SJSA1 (cell line): ENCODE data around the gene TICRR. TPM values are rescaled to one million over a fixed set of nuclear protein-coding genes. Genes with fewer than 3 reads are reported as not detected.

ENCODE experiments used
- DNase-seq, 2 experiments: peaks; one replicate each; pipeline ENCODE4 v3.0.0-alpha.2; 2015 to 2020; ENCODE audit warnings: low spot score in 2 of 2, low read depth in 1 of 2
- H3K27ac ChIP-seq: fragments of 250-450 bp; sonication (Bioruptor Pico); 2 replicates; pipeline ENCODE4 v1.5.1; 2020; ENCODE audit warnings: mild to moderate bottlenecking, moderate library complexity
- H3K27me3 ChIP-seq: fragments of 250-450 bp; sonication (Bioruptor Pico); replicated peaks from 2 replicates; pipeline ENCODE4 v1.5.1; 2020; ENCODE audit warnings: mild to moderate bottlenecking, moderate library complexity
- H3K36me3 ChIP-seq: fragments of 250-450 bp; sonication (Bioruptor Pico); 2 replicates; pipeline ENCODE4 v1.5.1; 2020; ENCODE audit warnings: mild to moderate bottlenecking
- H3K4me1 ChIP-seq: fragments of 250-450 bp; sonication (Bioruptor Pico); replicated peaks from 2 replicates; pipeline ENCODE4 v1.6.1; 2021; ENCODE audit warnings: mild to moderate bottlenecking
- H3K4me3 ChIP-seq: fragments of 250-450 bp; sonication (Bioruptor Pico); 2 replicates; pipeline ENCODE4 v1.5.1; 2020; ENCODE audit warnings: mild to moderate bottlenecking
- H3K9me3 ChIP-seq: fragments of 250-450 bp; sonication (Bioruptor Pico); replicated peaks from 2 replicates; pipeline ENCODE4 v1.5.1; 2020; ENCODE audit warnings: mild to moderate bottlenecking
- total RNA-seq: library from RNA; depleted of rRNA; stranded (reverse); fragments of >200 nt; shearing (Covaris generic); gene quantifications from 2 replicates; pipeline ENCODE4 v1.2.3, GENCODE V29; 2014

TICRR gene
- total RNA-seq, 1 experiment from 2014 or later: 10.5 TPM

- DNase-seq: no peak
Observed at GRCh38 chr15:89586651-89587050, 11.4 kb downstream of the TICRR start.

DNA sequence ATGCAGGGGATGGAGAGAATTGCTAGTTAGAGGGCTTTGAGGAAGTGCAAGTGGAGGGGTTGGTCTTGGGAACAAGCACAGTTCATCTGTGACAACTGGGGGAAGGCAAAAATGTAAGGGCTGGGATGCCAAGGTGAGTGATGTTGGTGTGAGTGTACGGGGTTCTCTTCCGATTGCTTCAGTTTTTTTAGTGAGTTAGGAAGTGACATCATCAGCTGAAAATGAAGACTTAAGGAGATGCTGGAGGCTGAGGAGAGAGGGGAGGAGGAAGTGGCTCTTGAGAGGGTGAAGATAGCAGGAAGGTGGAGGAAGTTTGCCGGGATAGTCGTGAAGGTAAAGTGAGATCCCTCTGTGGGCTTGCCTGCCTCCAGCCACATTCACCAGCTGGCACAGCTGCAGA lies 12.7 kb downstream of the TICRR start:
- Histone ChIP-seq H3K36me3 (peaks cover 97% of the 10 kb centered on the region), H3K9me3 (no peaks in the 10 kb centered on the region), H3K4me3 (no peak overlapping the region), H3K27me3 (no peaks in the 10 kb centered on the region), H3K4me1 (no peaks in the 10 kb centered on the region), H3K27ac (no peak overlapping the region)
- no peak for DNase-seq

More at GRCh38 chr15:89586651-89587050, 11.4 kb downstream of the TICRR start:
- no peaks in the 10 kb centered on the region for H3K9me3 ChIP-seq
- no peak overlapping the region for H3K4me3 ChIP-seq
- H3K27me3 ChIP-seq: no peaks in the 10 kb centered on the region
- no peak overlapping the region for H3K27ac ChIP-seq
- no peaks in the 10 kb centered on the region for H3K4me1 ChIP-seq
- peaks cover 93% of the 10 kb centered on the region for H3K36me3 ChIP-seq

DNA sequence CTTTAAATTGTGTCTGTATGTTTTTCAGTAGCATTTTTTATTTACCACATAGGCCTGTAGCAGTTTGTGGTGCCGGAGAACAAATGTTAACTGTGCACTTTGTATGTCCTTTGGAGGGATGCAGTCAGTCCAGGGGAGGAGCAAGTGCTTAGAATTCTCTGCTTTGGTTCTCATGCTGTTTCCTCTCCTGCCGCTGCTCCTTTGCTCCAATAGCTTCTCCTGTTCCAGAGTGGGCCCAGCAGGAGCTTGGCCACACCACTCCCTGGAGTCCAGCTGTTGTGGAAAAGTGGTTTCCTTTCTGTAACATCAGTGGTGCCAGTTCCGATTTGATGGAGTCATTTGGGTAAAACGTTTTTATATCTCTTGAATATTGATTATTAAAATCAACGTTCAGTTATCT lies 16.6 kb downstream of the TICRR start:
- no peak overlapping the region for H3K4me3 ChIP-seq
- H3K36me3 ChIP-seq: peaks cover 97% of the 10 kb centered on the region
- no peaks in the 10 kb centered on the region for H3K9me3 ChIP-seq
- no peaks in the 10 kb centered on the region for H3K27me3 ChIP-seq
- H3K4me1 ChIP-seq: no peaks in the 10 kb centered on the region
- no peak for DNase-seq
- no peak overlapping the region for H3K27ac ChIP-seq

DNA sequence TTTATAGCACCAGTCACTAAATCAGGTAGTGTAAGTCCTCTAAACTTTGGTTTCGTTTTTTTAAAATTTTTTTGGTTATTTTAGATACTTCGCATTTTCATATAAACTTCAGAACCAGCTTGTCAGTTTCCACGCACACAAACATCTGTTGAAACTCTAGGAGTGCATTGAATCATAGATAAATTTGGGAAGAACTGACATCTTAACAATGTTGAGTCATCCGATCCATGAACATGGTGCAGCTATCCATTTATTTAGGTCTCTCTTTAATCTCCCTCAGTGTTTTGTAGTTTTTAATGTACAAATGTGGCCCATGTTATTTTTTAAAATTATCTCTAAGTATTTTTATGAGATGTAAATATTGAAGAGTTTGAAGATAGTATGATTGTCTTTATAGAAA lies 17.7 kb downstream of the TICRR start:
- no peak for DNase-seq

DNA sequence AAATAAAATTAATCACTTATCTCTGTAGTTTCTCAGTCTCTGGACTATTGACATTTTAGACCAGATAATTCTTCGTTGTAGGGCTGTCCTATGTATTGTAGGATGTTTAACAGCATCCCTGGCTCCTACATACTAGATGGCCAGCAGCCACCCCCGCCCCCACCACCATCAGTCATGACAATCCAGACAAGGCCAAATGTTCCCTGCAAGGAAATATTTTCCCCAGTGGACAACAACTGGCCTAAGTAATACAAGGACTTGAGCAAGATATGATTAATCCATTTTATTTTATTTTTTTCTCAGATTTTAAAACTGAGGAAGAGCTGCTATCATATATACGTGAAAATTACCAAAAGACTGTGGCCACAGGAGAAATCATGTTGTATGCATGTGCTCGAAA lies 23.8 kb downstream of the TICRR start:
- peaks cover 98% of the 10 kb centered on the region for H3K36me3 ChIP-seq
- no peaks in the 10 kb centered on the region for H3K4me1 ChIP-seq

More for the DNA sequence above, 17.7 kb downstream of the TICRR start:
- Histone ChIP-seq H3K4me1 (no peaks in the 10 kb centered on the region), H3K36me3 (peaks cover 97% of the 10 kb centered on the region), H3K9me3 (no peaks in the 10 kb centered on the region), H3K4me3 (no peak overlapping the region), H3K27ac (no peak overlapping the region), H3K27me3 (no peaks in the 10 kb centered on the region)

DNA sequence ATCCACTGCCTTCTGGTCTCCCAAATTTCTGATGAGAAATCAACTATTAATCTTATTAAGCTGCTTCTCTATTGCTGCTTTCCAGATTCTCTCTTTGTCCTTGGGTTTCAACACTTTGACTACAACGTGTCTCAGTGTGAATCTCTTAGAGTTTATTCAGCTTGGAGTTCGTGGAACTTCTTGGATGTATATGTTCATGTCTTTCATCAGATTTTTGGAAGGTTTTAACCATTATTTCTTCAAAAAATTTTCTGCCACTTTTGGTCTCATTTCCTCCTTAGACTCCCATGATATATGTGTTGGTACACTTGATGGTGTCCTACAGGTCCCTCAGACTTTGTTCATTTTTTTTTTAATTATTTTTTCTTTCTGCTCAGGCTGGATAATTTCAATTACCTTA lies 36.0 kb downstream of the TICRR start:
- Histone ChIP-seq H3K4me3 (no peak overlapping the region), H3K9me3 (peaks cover 9% of the 10 kb centered on the region; the same call in 1 of the 2 replicates)

More for the DNA sequence above, 23.8 kb downstream of the TICRR start:
- no peak for DNase-seq
- Histone ChIP-seq H3K4me3 (no peak overlapping the region), H3K9me3 (no peaks in the 10 kb centered on the region), H3K27me3 (no peaks in the 10 kb centered on the region), H3K27ac (no peak overlapping the region)

GRCh38 chr15:89613031-89613430 lies 37.8 kb downstream of the TICRR start:
- H3K27me3 ChIP-seq: no peaks in the 10 kb centered on the region
- no peak for DNase-seq
- no peak overlapping the region for H3K27ac ChIP-seq
- no peaks in the 10 kb centered on the region for H3K4me1 ChIP-seq
- peaks cover 96% of the 10 kb centered on the region for H3K36me3 ChIP-seq
- H3K4me3 ChIP-seq: no peak overlapping the region
- peaks cover 9% of the 10 kb centered on the region; the same call in 1 of the 2 replicates for H3K9me3 ChIP-seq

More for the DNA sequence above, 36.0 kb downstream of the TICRR start:
- H3K4me1 ChIP-seq: no peaks in the 10 kb centered on the region
- peaks cover 94% of the 10 kb centered on the region for H3K36me3 ChIP-seq
- no peaks in the 10 kb centered on the region for H3K27me3 ChIP-seq
- H3K27ac ChIP-seq: no peak overlapping the region
- no peak for DNase-seq

- Histone ChIP-seq H3K27me3 (no peaks in the 10 kb centered on the region), H3K36me3 (peaks cover 97% of the 10 kb centered on the region), H3K4me1 (no peaks in the 10 kb centered on the region), H3K27ac (no peak overlapping the region), H3K9me3 (peaks cover 9% of the 10 kb centered on the region; the same call in 1 of the 2 replicates), H3K4me3 (no peak overlapping the region)
- DNase-seq: no peak
Observed at GRCh38 chr15:89614164-89614563, 38.9 kb downstream of the TICRR start.

DNA sequence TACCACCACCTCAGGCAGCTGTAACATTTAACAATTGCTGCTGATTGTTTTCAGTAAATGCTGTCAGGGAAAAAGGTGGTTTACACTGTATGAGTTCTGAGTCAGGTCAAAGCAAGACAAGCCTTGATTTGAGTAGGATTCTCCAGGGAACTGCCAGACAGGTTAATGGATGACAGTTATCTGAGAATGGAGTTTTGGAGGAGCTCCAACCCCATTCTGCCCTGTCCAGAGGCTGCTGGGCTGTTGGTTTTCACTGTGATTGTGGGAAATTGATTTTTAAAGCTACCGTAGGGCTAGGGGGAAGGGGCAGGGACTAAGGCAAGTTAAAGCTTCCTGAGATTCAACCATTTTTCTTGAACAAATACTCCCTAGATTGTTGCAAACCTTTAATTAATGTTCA lies 39.9 kb downstream of the TICRR start:
- H3K36me3 ChIP-seq: peaks cover 97% of the 10 kb centered on the region
- no peaks in the 10 kb centered on the region for H3K4me1 ChIP-seq
- H3K4me3 ChIP-seq: no peak overlapping the region
- no peak overlapping the region for H3K27ac ChIP-seq
- no peaks in the 10 kb centered on the region for H3K27me3 ChIP-seq
- DNase-seq: no peak
- H3K9me3 ChIP-seq: peaks cover 9% of the 10 kb centered on the region; the same call in 1 of the 2 replicates

DNA sequence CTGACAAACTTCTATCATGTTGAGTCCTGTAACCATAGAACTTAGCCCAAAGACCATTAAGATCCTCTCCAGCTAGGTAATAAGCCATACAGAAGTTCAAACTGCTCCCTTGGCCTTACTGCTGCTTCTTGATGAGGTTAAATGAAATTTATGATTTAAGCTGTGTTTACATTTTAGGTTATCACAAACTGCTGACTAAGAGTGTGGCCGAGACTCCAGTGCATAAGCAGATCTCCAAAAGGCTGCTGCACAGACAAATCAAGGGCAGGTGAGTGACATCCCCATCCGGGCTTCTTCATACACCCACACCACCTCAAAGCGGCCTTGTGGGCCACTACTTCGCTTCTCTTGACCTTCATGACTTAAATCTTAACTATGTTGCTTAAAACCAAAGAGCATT lies 41.0 kb downstream of the TICRR start:
- no peaks in the 10 kb centered on the region for H3K27me3 ChIP-seq
- DNase-seq: no peak
- no peak overlapping the region for H3K27ac ChIP-seq
- no peak overlapping the region for H3K4me3 ChIP-seq
- peaks cover 9% of the 10 kb centered on the region; the same call in 1 of the 2 replicates for H3K9me3 ChIP-seq
- peaks cover 97% of the 10 kb centered on the region for H3K36me3 ChIP-seq
- no peaks in the 10 kb centered on the region for H3K4me1 ChIP-seq

- no peak overlapping the region for H3K4me3 ChIP-seq
- H3K9me3 ChIP-seq: no peaks in the 10 kb centered on the region
- DNase-seq: no peak
- H3K4me1 ChIP-seq: no peaks in the 10 kb centered on the region
- no peak overlapping the region for H3K27ac ChIP-seq
- no peaks in the 10 kb centered on the region for H3K27me3 ChIP-seq
- peaks cover 99% of the 10 kb centered on the region for H3K36me3 ChIP-seq
Observed at GRCh38 chr15:89621547-89621946, 46.3 kb downstream of the TICRR start.

- Histone ChIP-seq H3K9me3 (no peaks in the 10 kb centered on the region), H3K36me3 (peaks cover 99% of the 10 kb centered on the region), H3K4me1 (no peaks in the 10 kb centered on the region), H3K27me3 (no peaks in the 10 kb centered on the region), H3K27ac (no peak overlapping the region), H3K4me3 (no peak overlapping the region)
- DNase-seq: no peak
Observed at GRCh38 chr15:89623165-89623564, 47.9 kb downstream of the TICRR start.

DNA sequence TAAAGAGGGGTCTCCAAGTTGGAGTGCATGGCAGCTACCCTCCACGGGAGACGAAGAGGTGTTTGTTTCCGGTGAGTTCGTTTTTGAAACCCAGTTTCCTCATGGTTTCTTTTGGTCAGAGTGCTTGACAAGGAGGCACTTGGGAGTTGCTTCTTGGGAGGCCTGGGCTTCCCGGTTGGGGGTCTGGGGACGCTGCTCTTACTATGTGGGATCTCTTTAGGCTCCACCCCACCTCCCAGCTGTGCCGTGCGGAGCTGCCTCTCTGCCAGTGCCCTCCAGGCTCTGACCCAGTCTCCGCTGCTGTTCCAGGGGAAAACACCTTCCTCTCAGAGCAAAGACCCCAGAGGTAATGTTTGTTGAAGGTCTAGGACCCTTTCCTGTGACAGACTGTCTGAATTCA lies 50.4 kb downstream of the TICRR start:
- no peaks in the 10 kb centered on the region for H3K9me3 ChIP-seq
- no peaks in the 10 kb centered on the region for H3K4me1 ChIP-seq
- no peak for DNase-seq
- no peaks in the 10 kb centered on the region for H3K27me3 ChIP-seq
- no peak overlapping the region for H3K27ac ChIP-seq
- no peak overlapping the region for H3K4me3 ChIP-seq
- H3K36me3 ChIP-seq: peaks cover 96% of the 10 kb centered on the region

DNA sequence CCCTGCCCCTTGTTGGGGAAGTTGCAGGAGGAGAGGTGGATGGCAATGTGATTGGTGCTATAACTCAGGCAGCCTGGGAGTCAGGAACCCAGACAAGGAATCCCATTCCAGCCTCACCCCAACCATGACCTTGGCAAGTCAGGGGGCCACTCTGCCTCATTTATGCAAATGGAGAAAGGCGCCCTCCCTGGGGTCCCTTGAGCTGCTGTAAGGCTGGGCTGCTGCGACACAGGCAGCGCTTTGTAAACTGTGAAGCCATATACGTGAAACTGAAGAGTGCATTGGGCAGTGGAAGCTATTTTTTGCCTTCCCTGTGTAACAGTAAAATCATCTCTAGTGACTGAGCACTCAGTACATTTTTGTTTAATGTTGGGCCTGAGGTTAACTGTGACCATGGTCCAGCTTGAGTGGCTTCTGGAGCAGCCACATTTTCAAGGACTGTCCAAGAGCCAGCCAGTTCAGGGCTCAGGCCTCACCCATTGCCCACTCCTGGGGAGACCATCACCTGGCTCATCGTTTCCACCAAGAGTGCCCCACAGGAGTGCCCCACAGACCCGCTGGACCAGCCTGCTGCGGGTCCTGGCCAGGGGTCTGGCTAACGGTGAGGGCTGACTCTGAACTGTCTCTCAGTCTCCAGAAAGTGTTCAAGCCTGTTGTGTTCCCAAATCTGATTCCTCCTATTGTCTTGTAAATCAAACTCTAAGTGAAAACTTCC lies 52.1 kb downstream of the TICRR start:
- no peak overlapping the region for H3K27ac ChIP-seq
- no peaks in the 10 kb centered on the region for H3K4me1 ChIP-seq
- no peak overlapping the region for H3K4me3 ChIP-seq
- no peaks in the 10 kb centered on the region for H3K9me3 ChIP-seq
- H3K27me3 ChIP-seq: no peaks in the 10 kb centered on the region
- peaks cover 96% of the 10 kb centered on the region for H3K36me3 ChIP-seq
- no peak for DNase-seq

- Histone ChIP-seq H3K27me3 (no peaks in the 10 kb centered on the region), H3K4me1 (no peaks in the 10 kb centered on the region), H3K4me3 (no peak overlapping the region), H3K9me3 (no peaks in the 10 kb centered on the region), H3K27ac (no peak overlapping the region), H3K36me3 (peaks cover 96% of the 10 kb centered on the region)
- no peak for DNase-seq
Observed at GRCh38 chr15:89628301-89628700, 53.0 kb downstream of the TICRR start.
